Endothelial cell of umbilical vein (primary cell): ENCODE results near the gene SIX1. TPM values are rescaled to one million over a fixed set of nuclear protein-coding genes. Genes with fewer than 3 reads are reported as not detected.
A peak's percentile ranks its signal among the peaks of the same experiment; 100 is the strongest.

Source experiments
- BruUV-seq: library from RNA; stranded (reverse); fragments of 400-500 nt; replicated peaks from 2 replicates; lab custom pipeline; 2021; lab: Mats Ljungman, UMichigan
- CTCF ChIA-PET: fragments of 300-600, 350-600 bp; sonication (Branson Sonifier 250); formaldehyde crosslinking; loops from one replicate; lab custom pipeline; 2021; ENCODE audit warnings: antibody characterized with exemption, inconsistent platforms; lab: Charles Lee
- POLR2A ChIA-PET: fragments of 300-600, 350-600 bp; sonication (Branson Sonifier 250); formaldehyde crosslinking; loops from one replicate; lab custom pipeline; 2021; ENCODE audit warnings: antibody characterized with exemption, inconsistent platforms; lab: Charles Lee
- DNase-seq: peaks from one replicate; pipeline ENCODE4 v3.0.0-alpha.2; 2011; ENCODE audit warnings: low read depth, low spot score
- FAIRE-seq: peaks from 2 replicates; lab custom pipeline; 2011; peaks lifted over from hg19 to GRCh38; lab: Jason Lieb, UNC
- H2AFZ ChIP-seq: 2 replicates; pipeline ENCODE4 v1.6.0; 2012; ENCODE audit warnings: low read depth, low read length, control low read depth, inconsistent platforms
- H3K27ac ChIP-seq: 2 replicates; pipeline ENCODE4 v1.5.1; 2011; ENCODE audit warnings: low read depth, mild to moderate bottlenecking, control low read depth, low read length, moderate library complexity; ENCODE audit not compliant: insufficient read depth
- H3K27me3 ChIP-seq, 2 experiments: 2 replicates each; pipeline versions ENCODE4 v1.6.0 to v1.6.1; 2011; ENCODE audit warnings: low read length in 2 of 2, mixed read lengths in 1 of 2; ENCODE audit not compliant: control insufficient read depth in 2 of 2, insufficient read depth in 2 of 2
- H3K36me3 ChIP-seq, 2 experiments: 2 replicates in 1 of 2; 3 replicates in 1 of 2; pipeline ENCODE4 v1.5.1; 2011; ENCODE audit warnings: low read length in 2 of 2, mild to moderate bottlenecking in 1 of 2, moderate library complexity in 1 of 2; ENCODE audit not compliant: control insufficient read depth in 2 of 2, insufficient read depth in 2 of 2; ENCODE audit errors: extremely low read depth in 1 of 2
- H3K4me1 ChIP-seq: 3 replicates; pipeline ENCODE4 v1.5.1; 2011; ENCODE audit warnings: mild to moderate bottlenecking, low read length; ENCODE audit not compliant: control insufficient read depth, insufficient read depth; ENCODE audit errors: extremely low read depth
- H3K4me2 ChIP-seq: 2 replicates; pipeline ENCODE4 v1.6.1; 2011; ENCODE audit warnings: low read length, control low read depth, mixed read lengths; ENCODE audit not compliant: insufficient read depth
- H3K4me3 ChIP-seq, 3 experiments: fragments of 200-600 bp in 1 of 3; sonication (generic), shearing (Covaris generic) in 1 of 3; replicated peaks in 1 of 3; 2 replicates each; pipeline ENCODE4 v1.5.1; 2011 to 2016; ENCODE audit warnings: control low read depth in 3 of 3, low read length in 3 of 3, mild to moderate bottlenecking in 2 of 3, inconsistent platforms in 1 of 3, low read depth in 1 of 3, moderate library complexity in 1 of 3; ENCODE audit not compliant: insufficient read depth in 1 of 3
- H3K79me2 ChIP-seq: 2 replicates; pipeline ENCODE4 v1.6.0; 2012; ENCODE audit warnings: low read length, inconsistent platforms; ENCODE audit not compliant: control insufficient read depth, insufficient read depth
- H3K9ac ChIP-seq: replicated peaks from 2 replicates; pipeline ENCODE3; 2011; ENCODE audit warnings: low read length, control low read depth; ENCODE audit not compliant: insufficient read depth; ENCODE audit errors: extremely low read depth
- H3K9me1 ChIP-seq: replicated peaks from 3 replicates; pipeline ENCODE4 v1.6.0; 2011; ENCODE audit warnings: mild to moderate bottlenecking, low read length; ENCODE audit not compliant: control insufficient read depth, insufficient read depth; ENCODE audit errors: extremely low read depth
- H3K9me3 ChIP-seq: replicated peaks from 2 replicates; pipeline ENCODE4 v1.5.1; 2012; ENCODE audit warnings: low read length, inconsistent platforms; ENCODE audit not compliant: control insufficient read depth, insufficient read depth
- H4K20me1 ChIP-seq: replicated peaks from 2 replicates; pipeline ENCODE3; 2011; ENCODE audit warnings: mild to moderate bottlenecking, low read length; ENCODE audit not compliant: control insufficient read depth, insufficient read depth; ENCODE audit errors: extremely low read depth
- EZH2 ChIP-seq: IDR thresholded peaks from 2 replicates; pipeline ENCODE4 v1.6.1; 2012; ENCODE audit warnings: borderline replicate concordance, low read depth, mild to moderate bottlenecking, moderate library complexity, low read length, inconsistent platforms; ENCODE audit not compliant: severe bottlenecking
- FOS ChIP-seq: IDR thresholded peaks from 2 replicates; pipeline ENCODE4 v1.6.1; 2011; ENCODE audit warnings: mild to moderate bottlenecking, low read length, moderate library complexity, borderline replicate concordance; ENCODE audit not compliant: insufficient read depth
- GATA2 ChIP-seq: IDR thresholded peaks from 2 replicates; pipeline ENCODE4 v1.7.0; 2011; ENCODE audit warnings: low read depth, mild to moderate bottlenecking, moderate library complexity, mixed read lengths, low read length; ENCODE audit not compliant: insufficient read length, insufficient read depth
- JUN ChIP-seq: IDR thresholded peaks from 2 replicates; pipeline ENCODE4 v1.6.1; 2011; ENCODE audit warnings: borderline replicate concordance, low read depth; ENCODE audit not compliant: insufficient read length, insufficient read depth
- MAX ChIP-seq: IDR thresholded peaks from 2 replicates; pipeline ENCODE4 v1.6.1; 2011; ENCODE audit not compliant: insufficient read depth, insufficient read length
- MYC ChIP-seq: IDR thresholded peaks from one replicate; pipeline ENCODE4 v1.6.1; 2011; ENCODE audit warnings: mild to moderate bottlenecking, low read depth, low read length
- POLR2A ChIP-seq: IDR thresholded peaks from 2 replicates; pipeline ENCODE4 v1.6.1; 2012; ENCODE audit warnings: low read depth, mild to moderate bottlenecking, control low read depth, low read length
- POLR2AphosphoS5 ChIP-seq: IDR thresholded peaks from 2 replicates; pipeline ENCODE4 v1.6.1; 2012; ENCODE audit warnings: low read depth, mild to moderate bottlenecking, control low read depth, low read length, moderate library complexity; ENCODE audit not compliant: insufficient read depth
- dilution Hi-C: fragments of 300-500 bp; cut with MboI; formaldehyde crosslinking; loops from one replicate; pipeline ENCODE4 v1.15.0; 2019; ENCODE audit warnings: low sequenced_read_pairs; ENCODE audit not compliant: extremely low pct_ligation_motif_present
- intact Hi-C: fragments of 100-400 bp; cut with micrococcal nuclease; formaldehyde crosslinking; loops from one replicate; pipeline ENCODE4 v1.10.0; 2022
- polyA plus RNA-seq, 4 experiments: library from polyadenylated mRNA; depleted of rRNA in 3 of 4; stranded (reverse) in 3 of 4; unstranded in 1 of 4; fragments of >200 nt; gene quantifications; 2 replicates each; pipeline versions ENCODE4 v1.2.1 to v1.2.3, GENCODE V29; 2011 to 2012; ENCODE audit warnings: missing spikeins in 1 of 4
- total RNA-seq: library from RNA; stranded (reverse); gene quantifications from 2 replicates; pipeline ENCODE4 v1.2.3, GENCODE V29; 2021
- TF ChIP-seq, protein P1 (sequence below), 2 donors: IDR thresholded peaks; 1 replicate in 1 of 2; 2 replicates in 1 of 2; pipeline ENCODE4 v1.5.1; 2011; ENCODE audit warnings: low read length in 2 of 2, mild to moderate bottlenecking in 2 of 2, moderate library complexity in 2 of 2, control low read depth in 1 of 2, inconsistent platforms in 1 of 2, low read depth in 1 of 2; ENCODE audit not compliant: insufficient read depth in 1 of 2; ENCODE audit errors: extremely low read depth in 1 of 2

SIX1 gene
- total and polyA plus RNA-seq, 2 donors (not counting 3 experiments of a cell fraction or from before 2014, with no cell fraction given), result 0.40 to 0.55 TPM

- intact Hi-C loops (no loop called here), dilution Hi-C loops (loop anchor here (25.0 kb wide), 2 partner anchors 393 to 618 kb away; no protein-coding TSS in a partner anchor)
- DNase-seq (no peak), FAIRE-seq (peak; percentile 12)
- Histone ChIP-seq H3K9me1 (no peaks in the 10 kb centered on the region), H3K27ac (no peak overlapping the region), H3K79me2 (no peaks in the 10 kb centered on the region), H3K27me3 (peaks cover 78 to 98% of the 10 kb centered on the region in 2 experiments), H3K9ac (no peak overlapping the region), H3K9me3 (no peaks in the 10 kb centered on the region), H2AFZ (no peak overlapping the region), H3K4me3 (no peak overlapping the region), H4K20me1 (peaks cover 2% of the 10 kb centered on the region), H3K36me3 (no peaks in the 10 kb centered on the region), H3K4me2 (no peak overlapping the region), H3K4me1 (peaks cover 31% of the 10 kb centered on the region)
- no TSS peak for BruUV-seq
- ChIA-PET CTCF (interaction anchor here (1.1 to 3.9 kb wide), 2 partner anchors 11 to 295 kb away, joined by 3 to 24 read pairs; no protein-coding TSS in a partner anchor), POLR2A (no interaction called here)
- TF ChIP-seq, protein P1, sequence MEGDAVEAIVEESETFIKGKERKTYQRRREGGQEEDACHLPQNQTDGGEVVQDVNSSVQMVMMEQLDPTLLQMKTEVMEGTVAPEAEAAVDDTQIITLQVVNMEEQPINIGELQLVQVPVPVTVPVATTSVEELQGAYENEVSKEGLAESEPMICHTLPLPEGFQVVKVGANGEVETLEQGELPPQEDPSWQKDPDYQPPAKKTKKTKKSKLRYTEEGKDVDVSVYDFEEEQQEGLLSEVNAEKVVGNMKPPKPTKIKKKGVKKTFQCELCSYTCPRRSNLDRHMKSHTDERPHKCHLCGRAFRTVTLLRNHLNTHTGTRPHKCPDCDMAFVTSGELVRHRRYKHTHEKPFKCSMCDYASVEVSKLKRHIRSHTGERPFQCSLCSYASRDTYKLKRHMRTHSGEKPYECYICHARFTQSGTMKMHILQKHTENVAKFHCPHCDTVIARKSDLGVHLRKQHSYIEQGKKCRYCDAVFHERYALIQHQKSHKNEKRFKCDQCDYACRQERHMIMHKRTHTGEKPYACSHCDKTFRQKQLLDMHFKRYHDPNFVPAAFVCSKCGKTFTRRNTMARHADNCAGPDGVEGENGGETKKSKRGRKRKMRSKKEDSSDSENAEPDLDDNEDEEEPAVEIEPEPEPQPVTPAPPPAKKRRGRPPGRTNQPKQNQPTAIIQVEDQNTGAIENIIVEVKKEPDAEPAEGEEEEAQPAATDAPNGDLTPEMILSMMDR (IDR thresholded peaks at IDR 0.05; ENCODE audit: extremely low read depth in 1 of 2, insufficient read depth in 1 of 2, low read depth in 1 of 2, low read length in 2 of 2), result no peak
- no peak for TF ChIP-seq POLR2AphosphoS5
- TF ChIP-seq MYC, result no peak
- no peak for TF ChIP-seq FOS
- TF ChIP-seq JUN, result no peak
- TF ChIP-seq POLR2A, result no peak
- TF ChIP-seq GATA2, result no peak
- TF ChIP-seq MAX, result no peak
- TF ChIP-seq EZH2, result no peak
Observed at GRCh38 chr14:60644666-60645065, 4.6 kb downstream of the SIX1 start.
